ENCODE results near the gene FNBP1. TPM values are rescaled to one million over a fixed set of nuclear protein-coding genes. Genes with fewer than 3 reads are reported as not detected.

Gene FNBP1
- total RNA-seq, 1 donor = 67.9 TPM

- DNase-seq (ENCODE audit: low read depth in 2 of 3, low spot score in 2 of 3) = no peak
Measured at GRCh38 chr9:129881547-129882324, 161.3 kb downstream of the FNBP1 start.

GRCh38 chr9:129880654-129881546, 162.1 kb downstream of the FNBP1 start:
- no peak for DNase-seq (ENCODE audit: low read depth in 2 of 3, low spot score in 2 of 3)

- DNase-seq (ENCODE audit: low read depth in 2 of 3, low spot score in 2 of 3) = no peak
Measured at GRCh38 chr9:129879991-129880653, 162.9 kb downstream of the FNBP1 start.

- DNase-seq (ENCODE audit: low read depth in 2 of 3, low spot score in 2 of 3) = peak in 2 of 3 donors; percentile 89 to 91
Measured at GRCh38 chr9:129879103-129879699, 163.8 kb downstream of the FNBP1 start.

GRCh38 chr9:129878291-129878690, 164.7 kb downstream of the FNBP1 start:
- no peak for DNase-seq (ENCODE audit: low read depth in 2 of 3, low spot score in 2 of 3)

GRCh38 chr9:129876815-129877214, 166.2 kb downstream of the FNBP1 start:
- DNase-seq (ENCODE audit: low read depth in 2 of 3, low spot score in 2 of 3) = no peak

GRCh38 chr9:129875687-129876395, 167.1 kb downstream of the FNBP1 start:
- DNase-seq (ENCODE audit: low read depth in 2 of 3, low spot score in 2 of 3) = no peak

GRCh38 chr9:129875181-129875611, 167.8 kb downstream of the FNBP1 start:
- DNase-seq (ENCODE audit: low read depth in 2 of 3, low spot score in 2 of 3) = no peak

- no peak for DNase-seq (ENCODE audit: low read depth in 2 of 3, low spot score in 2 of 3)
Measured at GRCh38 chr9:129874261-129875101, 168.5 kb downstream of the FNBP1 start.

GRCh38 chr9:129873563-129874190, 169.3 kb downstream of the FNBP1 start:
- no peak for DNase-seq (ENCODE audit: low read depth in 2 of 3, low spot score in 2 of 3)

GRCh38 chr9:129871046-129871445, 171.9 kb downstream of the FNBP1 start:
- no peak for DNase-seq (ENCODE audit: low read depth in 2 of 3, low spot score in 2 of 3)

- no peak for DNase-seq (ENCODE audit: low read depth in 2 of 3, low spot score in 2 of 3)
Measured at GRCh38 chr9:129869585-129870501, 173.1 kb downstream of the FNBP1 start.

- peak in 1 of 3 donors; percentile 78 for DNase-seq (ENCODE audit: low read depth in 2 of 3, low spot score in 2 of 3)
Measured at GRCh38 chr9:129868872-129869486, 174.0 kb downstream of the FNBP1 start.

GRCh38 chr9:129868023-129868871, 174.7 kb downstream of the FNBP1 start:
- no peak for DNase-seq (ENCODE audit: low read depth in 2 of 3, low spot score in 2 of 3)

- DNase-seq (ENCODE audit: low read depth in 2 of 3, low spot score in 2 of 3) = no peak
Measured at GRCh38 chr9:129867136-129868022, 175.6 kb downstream of the FNBP1 start.

Data from hematopoietic multipotent progenitor cell (in vitro differentiated cells).